ENCODE measurements around the gene ENTPD6.

DNA sequence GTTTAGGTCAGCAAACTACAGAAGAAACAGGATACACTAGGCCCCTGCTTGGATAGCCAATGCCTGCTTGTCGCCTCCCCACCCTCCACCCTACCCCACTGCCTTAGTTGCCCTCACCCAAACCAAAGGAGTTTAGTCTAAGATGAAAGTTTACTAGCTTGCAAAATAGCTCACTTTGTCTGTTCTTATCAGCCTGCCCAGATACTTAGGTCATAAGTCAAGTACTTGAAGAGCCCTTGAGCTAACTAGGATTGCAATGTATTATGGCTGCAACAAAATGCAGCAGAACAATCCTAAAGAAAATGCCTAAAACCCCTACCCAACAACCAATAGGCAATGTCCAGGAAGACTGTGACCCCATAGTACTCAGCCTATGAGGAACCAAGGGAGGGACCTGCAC lies 7.3 kb upstream of the ENTPD6 start:
- TF ChIP-seq, protein P1, sequence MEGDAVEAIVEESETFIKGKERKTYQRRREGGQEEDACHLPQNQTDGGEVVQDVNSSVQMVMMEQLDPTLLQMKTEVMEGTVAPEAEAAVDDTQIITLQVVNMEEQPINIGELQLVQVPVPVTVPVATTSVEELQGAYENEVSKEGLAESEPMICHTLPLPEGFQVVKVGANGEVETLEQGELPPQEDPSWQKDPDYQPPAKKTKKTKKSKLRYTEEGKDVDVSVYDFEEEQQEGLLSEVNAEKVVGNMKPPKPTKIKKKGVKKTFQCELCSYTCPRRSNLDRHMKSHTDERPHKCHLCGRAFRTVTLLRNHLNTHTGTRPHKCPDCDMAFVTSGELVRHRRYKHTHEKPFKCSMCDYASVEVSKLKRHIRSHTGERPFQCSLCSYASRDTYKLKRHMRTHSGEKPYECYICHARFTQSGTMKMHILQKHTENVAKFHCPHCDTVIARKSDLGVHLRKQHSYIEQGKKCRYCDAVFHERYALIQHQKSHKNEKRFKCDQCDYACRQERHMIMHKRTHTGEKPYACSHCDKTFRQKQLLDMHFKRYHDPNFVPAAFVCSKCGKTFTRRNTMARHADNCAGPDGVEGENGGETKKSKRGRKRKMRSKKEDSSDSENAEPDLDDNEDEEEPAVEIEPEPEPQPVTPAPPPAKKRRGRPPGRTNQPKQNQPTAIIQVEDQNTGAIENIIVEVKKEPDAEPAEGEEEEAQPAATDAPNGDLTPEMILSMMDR (IDR thresholded peaks at IDR 0.05; ENCODE audit: poor library complexity, severe bottlenecking), result no peak
- TF ChIP-seq SMC3 (conservative IDR thresholded peaks at IDR 0.05; ENCODE audit: poor library complexity), result no peak
- TF ChIP-seq EP300 (conservative IDR thresholded peaks at IDR 0.05; ENCODE audit: poor library complexity, severe bottlenecking), result no peak
- no peak for TF ChIP-seq TAF1 (IDR thresholded peaks at IDR 0.05; ENCODE audit: low read depth)
- TF ChIP-seq, protein P2, sequence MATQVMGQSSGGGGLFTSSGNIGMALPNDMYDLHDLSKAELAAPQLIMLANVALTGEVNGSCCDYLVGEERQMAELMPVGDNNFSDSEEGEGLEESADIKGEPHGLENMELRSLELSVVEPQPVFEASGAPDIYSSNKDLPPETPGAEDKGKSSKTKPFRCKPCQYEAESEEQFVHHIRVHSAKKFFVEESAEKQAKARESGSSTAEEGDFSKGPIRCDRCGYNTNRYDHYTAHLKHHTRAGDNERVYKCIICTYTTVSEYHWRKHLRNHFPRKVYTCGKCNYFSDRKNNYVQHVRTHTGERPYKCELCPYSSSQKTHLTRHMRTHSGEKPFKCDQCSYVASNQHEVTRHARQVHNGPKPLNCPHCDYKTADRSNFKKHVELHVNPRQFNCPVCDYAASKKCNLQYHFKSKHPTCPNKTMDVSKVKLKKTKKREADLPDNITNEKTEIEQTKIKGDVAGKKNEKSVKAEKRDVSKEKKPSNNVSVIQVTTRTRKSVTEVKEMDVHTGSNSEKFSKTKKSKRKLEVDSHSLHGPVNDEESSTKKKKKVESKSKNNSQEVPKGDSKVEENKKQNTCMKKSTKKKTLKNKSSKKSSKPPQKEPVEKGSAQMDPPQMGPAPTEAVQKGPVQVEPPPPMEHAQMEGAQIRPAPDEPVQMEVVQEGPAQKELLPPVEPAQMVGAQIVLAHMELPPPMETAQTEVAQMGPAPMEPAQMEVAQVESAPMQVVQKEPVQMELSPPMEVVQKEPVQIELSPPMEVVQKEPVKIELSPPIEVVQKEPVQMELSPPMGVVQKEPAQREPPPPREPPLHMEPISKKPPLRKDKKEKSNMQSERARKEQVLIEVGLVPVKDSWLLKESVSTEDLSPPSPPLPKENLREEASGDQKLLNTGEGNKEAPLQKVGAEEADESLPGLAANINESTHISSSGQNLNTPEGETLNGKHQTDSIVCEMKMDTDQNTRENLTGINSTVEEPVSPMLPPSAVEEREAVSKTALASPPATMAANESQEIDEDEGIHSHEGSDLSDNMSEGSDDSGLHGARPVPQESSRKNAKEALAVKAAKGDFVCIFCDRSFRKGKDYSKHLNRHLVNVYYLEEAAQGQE (IDR thresholded peaks at IDR 0.05; ENCODE audit: borderline replicate concordance), result no peak
- TF ChIP-seq POLR2AphosphoS5 (IDR thresholded peaks at IDR 0.05), result no peak
